Measurements from ENCODE around the gene TRABD2B. TPM values are rescaled to one million over a fixed set of nuclear protein-coding genes. Genes with fewer than 3 reads are reported as not detected.

TRABD2B gene
- total and polyA plus RNA-seq, 4 donors, result 0.28 to 2.6 (median 1.3) TPM

DNA sequence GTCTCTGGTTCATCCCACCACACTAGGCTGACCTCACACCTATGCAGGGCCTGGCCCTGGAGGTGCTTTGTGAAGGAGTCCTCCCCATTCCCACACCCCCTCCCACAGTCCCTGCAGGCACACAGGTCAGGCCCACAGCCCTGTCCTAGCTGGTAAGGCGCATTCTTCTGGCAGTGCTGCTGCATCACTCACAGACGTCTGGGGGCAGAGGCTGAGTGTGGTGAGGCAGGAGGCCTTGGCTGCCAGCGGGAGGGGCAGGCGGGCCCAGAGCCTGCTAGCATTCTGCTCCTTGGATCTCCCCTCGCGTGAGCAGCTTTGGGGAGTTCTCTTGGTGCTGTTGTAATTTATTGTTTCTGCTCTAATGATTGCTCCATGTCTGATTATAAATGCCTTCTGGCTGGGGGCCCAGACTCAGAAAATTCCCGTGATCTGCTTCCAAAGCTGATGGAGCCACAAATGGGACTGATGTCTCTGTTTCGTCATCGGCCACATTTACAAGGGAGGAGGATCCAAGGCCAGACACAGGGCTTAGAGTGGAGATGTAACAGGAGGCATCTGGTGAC lies 62.9 kb downstream of the TRABD2B start:
- peaks cover 0 to 17% (median 7%) of the 10 kb centered on the region in 4 donors for H3K4me1 ChIP-seq (ENCODE audit: control insufficient read depth in 4 of 4, insufficient read depth in 4 of 4, low read length in 3 of 4)
- no peaks in the 10 kb centered on the region for H3K36me3 ChIP-seq (ENCODE audit: control insufficient read depth in 4 of 4, insufficient read depth in 3 of 4, low read depth in 1 of 4, low read length in 3 of 4)
- H3K27me3 ChIP-seq (ENCODE audit: control insufficient read depth in 4 of 4, insufficient read depth in 4 of 4, low read length in 3 of 4), result no peaks in the 10 kb centered on the region
- no peaks in the 10 kb centered on the region for H3K9me3 ChIP-seq (ENCODE audit: control insufficient read depth in 4 of 4, low read length in 3 of 4)
- DNase-seq (ENCODE audit: low spot score), result no peak
- no peak overlapping the region for H3K9ac ChIP-seq (ENCODE audit: low read depth in 1 of 2, low read length in 2 of 2)
- no peak overlapping the region for H3K4me3 ChIP-seq (ENCODE audit: low read depth in 1 of 3, low read length in 3 of 3)
- TF ChIP-seq RAD21 (IDR thresholded peaks at IDR 0.05), result peak in 1 of 2 donors; percentile 29
- peak in 1 of 2 donors; percentile 49 for TF ChIP-seq RXRA (IDR thresholded peaks at IDR 0.05)
- no peak for TF ChIP-seq MAX (IDR thresholded peaks at IDR 0.05)
- peak; percentile 13 for TF ChIP-seq ZBTB33 (IDR thresholded peaks at IDR 0.05)
- peak; percentile 32 to 49 for TF ChIP-seq HNF4A (conservative IDR thresholded peaks at IDR 0.05)
- TF ChIP-seq FOXA2 (IDR thresholded peaks at IDR 0.05), result no peak
- no peak for TF ChIP-seq EGR1 (IDR thresholded peaks at IDR 0.05; ENCODE audit: low read depth in 2 of 2)
- peak in 1 of 2 donors; percentile 17 for TF ChIP-seq JUND (IDR thresholded peaks at IDR 0.05)
- peak overlapping the region in 1 of 2 donors; percentile 31 for H3K27ac ChIP-seq (ENCODE audit: low read depth in 1 of 2, low read length in 2 of 2)
- 56% methylated on average over 9 of the region's 9 CpGs for WGBS

DNA sequence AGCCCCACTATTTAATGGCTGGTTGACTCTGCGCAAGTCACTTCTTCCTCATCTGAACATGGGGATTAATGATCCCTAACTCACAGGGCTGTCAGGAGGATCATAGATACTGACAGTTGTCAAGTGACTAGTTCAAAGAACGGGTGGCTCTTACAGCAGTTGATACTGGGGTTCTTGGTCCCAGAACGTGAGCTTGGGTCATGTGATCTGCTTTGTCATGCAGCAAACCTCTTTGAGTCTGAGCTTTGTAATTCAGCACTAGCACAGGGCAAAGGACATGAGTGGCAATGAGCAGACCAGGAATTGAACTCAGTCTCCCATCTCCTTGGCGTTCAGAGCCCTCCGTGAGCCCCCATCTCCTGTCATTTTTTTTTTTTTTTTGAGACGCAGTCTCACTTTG lies 64.4 kb downstream of the TRABD2B start:
- TF ChIP-seq RAD21 (IDR thresholded peaks at IDR 0.05), result no peak
- TF ChIP-seq, protein P1, sequence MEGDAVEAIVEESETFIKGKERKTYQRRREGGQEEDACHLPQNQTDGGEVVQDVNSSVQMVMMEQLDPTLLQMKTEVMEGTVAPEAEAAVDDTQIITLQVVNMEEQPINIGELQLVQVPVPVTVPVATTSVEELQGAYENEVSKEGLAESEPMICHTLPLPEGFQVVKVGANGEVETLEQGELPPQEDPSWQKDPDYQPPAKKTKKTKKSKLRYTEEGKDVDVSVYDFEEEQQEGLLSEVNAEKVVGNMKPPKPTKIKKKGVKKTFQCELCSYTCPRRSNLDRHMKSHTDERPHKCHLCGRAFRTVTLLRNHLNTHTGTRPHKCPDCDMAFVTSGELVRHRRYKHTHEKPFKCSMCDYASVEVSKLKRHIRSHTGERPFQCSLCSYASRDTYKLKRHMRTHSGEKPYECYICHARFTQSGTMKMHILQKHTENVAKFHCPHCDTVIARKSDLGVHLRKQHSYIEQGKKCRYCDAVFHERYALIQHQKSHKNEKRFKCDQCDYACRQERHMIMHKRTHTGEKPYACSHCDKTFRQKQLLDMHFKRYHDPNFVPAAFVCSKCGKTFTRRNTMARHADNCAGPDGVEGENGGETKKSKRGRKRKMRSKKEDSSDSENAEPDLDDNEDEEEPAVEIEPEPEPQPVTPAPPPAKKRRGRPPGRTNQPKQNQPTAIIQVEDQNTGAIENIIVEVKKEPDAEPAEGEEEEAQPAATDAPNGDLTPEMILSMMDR (IDR thresholded peaks at IDR 0.05; ENCODE audit: low read depth, low read length, missing input control), result no peak
- TF ChIP-seq RXRA (IDR thresholded peaks at IDR 0.05), result no peak
- no peak for TF ChIP-seq FOXA2 (IDR thresholded peaks at IDR 0.05)
- no peak for TF ChIP-seq HNF4A (conservative IDR thresholded peaks at IDR 0.05)
- no peak for TF ChIP-seq JUND (IDR thresholded peaks at IDR 0.05)
- no peak for TF ChIP-seq REST (IDR thresholded peaks at IDR 0.05)
- no peak for TF ChIP-seq ZBTB33 (IDR thresholded peaks at IDR 0.05)
- TF ChIP-seq GABPA (IDR thresholded peaks at IDR 0.05 in 1 of 2, conservative IDR thresholded peaks at IDR 0.05 in 1 of 2), result no peak
- TF ChIP-seq SP1 (IDR thresholded peaks at IDR 0.05), result no peak
- TF ChIP-seq TAF1 (conservative IDR thresholded peaks at IDR 0.05), result no peak
- TF ChIP-seq MAX (IDR thresholded peaks at IDR 0.05), result no peak
- TF ChIP-seq YY1 (IDR thresholded peaks at IDR 0.05), result no peak
- TF ChIP-seq HNF4G (IDR thresholded peaks at IDR 0.05), result no peak
- TF ChIP-seq NR2F2 (IDR thresholded peaks at IDR 0.05), result no peak
- TF ChIP-seq EGR1 (IDR thresholded peaks at IDR 0.05; ENCODE audit: low read depth in 2 of 2), result no peak
- TF ChIP-seq ATF3 (IDR thresholded peaks at IDR 0.05), result no peak
- TF ChIP-seq FOXA1 (IDR thresholded peaks at IDR 0.05), result no peak
- no peak overlapping the region for H3K27ac ChIP-seq (ENCODE audit: low read depth in 1 of 2, low read length in 2 of 2)
- H3K9me3 ChIP-seq (ENCODE audit: control insufficient read depth in 4 of 4, low read length in 3 of 4), result no peaks in the 10 kb centered on the region
- no peak for DNase-seq (ENCODE audit: low spot score)
- no peaks in the 10 kb centered on the region for H3K36me3 ChIP-seq (ENCODE audit: control insufficient read depth in 4 of 4, insufficient read depth in 3 of 4, low read depth in 1 of 4, low read length in 3 of 4)
- 85% methylated on average over 6 of the region's 6 CpGs for WGBS
- no peaks in the 10 kb centered on the region for H3K27me3 ChIP-seq (ENCODE audit: control insufficient read depth in 4 of 4, insufficient read depth in 4 of 4, low read length in 3 of 4)
- H3K4me1 ChIP-seq (ENCODE audit: control insufficient read depth in 4 of 4, insufficient read depth in 4 of 4, low read length in 3 of 4), result peaks cover 0 to 17% (median 7%) of the 10 kb centered on the region in 4 donors
- no peak overlapping the region for H3K9ac ChIP-seq (ENCODE audit: low read depth in 1 of 2, low read length in 2 of 2)
- no peak overlapping the region for H3K4me3 ChIP-seq (ENCODE audit: low read depth in 1 of 3, low read length in 3 of 3)
